DMS114 treated with DMSO at 0.1 percent for 48 hours (cell line): ENCODE results near the gene COA7.

Experiments used
- DNase-seq: peaks from one replicate; lab custom pipeline; 2025; ENCODE audit not compliant: unreplicated experiment; lab: John Stamatoyannopoulos, UW

Gene COA7

DNA sequence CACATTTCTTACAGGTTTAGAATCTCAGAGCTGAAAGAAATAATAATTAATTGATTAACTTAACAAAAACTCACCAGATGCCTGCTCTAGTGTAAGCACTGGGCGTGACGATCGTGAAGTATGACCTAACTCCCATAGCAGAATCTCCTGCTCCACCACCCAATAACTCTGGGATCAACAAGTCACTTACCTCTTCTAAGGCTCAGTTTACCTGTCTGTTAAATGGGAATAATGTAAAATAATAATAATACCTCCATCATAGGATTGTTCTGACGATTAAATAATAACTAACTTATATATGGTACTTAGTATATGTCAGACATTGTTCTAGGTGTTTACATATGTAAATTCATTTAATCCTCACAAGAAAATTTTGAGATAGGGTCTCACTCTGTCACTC lies 24.6 kb downstream of the COA7 start:
- DNase-seq: no peak

DNA sequence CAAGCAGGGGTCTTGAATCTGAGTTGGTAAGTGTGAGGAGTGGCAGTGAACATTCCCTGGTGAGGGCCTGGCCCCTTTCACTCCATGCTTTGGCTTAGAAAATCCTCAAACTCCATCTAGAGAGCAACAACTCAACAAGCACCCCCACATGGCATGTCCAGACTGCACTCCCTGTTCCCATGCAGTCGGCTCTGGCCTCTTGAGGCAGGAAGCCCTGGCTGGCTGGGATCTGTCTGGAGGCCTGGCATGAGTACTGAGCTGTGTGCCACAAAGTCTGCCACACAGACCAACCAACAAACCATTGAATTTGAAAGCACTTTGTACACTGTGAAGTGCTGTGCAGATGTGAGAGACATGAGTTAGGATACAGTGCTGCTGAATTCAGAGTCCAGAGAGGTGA lies 25.2 kb downstream of the COA7 start:
- no peak for DNase-seq

- DNase-seq: no peak
Observed at GRCh38 chr1:52670604-52671003, 27.5 kb downstream of the COA7 start.

GRCh38 chr1:52669696-52670095 lies 28.5 kb downstream of the COA7 start:
- DNase-seq: no peak

DNA sequence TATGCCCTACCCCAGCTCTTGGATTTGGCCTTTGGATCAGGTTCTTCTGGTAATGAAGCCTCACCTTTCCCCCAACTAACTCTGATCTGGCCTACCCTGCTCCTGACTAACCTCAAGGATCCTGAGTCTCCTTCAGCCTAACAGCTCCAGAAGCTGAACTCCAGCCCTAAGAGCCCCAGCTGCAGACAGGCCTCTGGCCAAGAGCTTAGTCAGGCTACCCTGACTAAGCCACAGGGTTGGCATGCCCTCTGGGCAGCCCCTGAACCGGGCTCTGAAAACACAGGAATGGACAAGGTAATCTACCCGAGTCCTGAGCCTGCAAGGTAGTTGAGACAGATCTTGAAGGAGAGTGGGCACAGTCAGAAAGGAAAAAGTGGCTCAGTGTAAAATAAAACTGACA lies 29.4 kb downstream of the COA7 start:
- no peak for DNase-seq

GRCh38 chr1:52667984-52668383 lies 30.2 kb downstream of the COA7 start:
- no peak for DNase-seq

- DNase-seq: no peak
Observed at GRCh38 chr1:52667290-52667689, 30.9 kb downstream of the COA7 start.

GRCh38 chr1:52665006-52665941 lies 32.9 kb downstream of the COA7 start:
- no peak for DNase-seq

- no peak for DNase-seq
Observed at GRCh38 chr1:52663716-52664115, 34.4 kb downstream of the COA7 start.

- DNase-seq: no peak
Observed at GRCh38 chr1:52662645-52663313, 35.4 kb downstream of the COA7 start.

- DNase-seq: no peak
Observed at GRCh38 chr1:52660807-52661206, 37.3 kb downstream of the COA7 start.

GRCh38 chr1:52659851-52660596 lies 38.1 kb downstream of the COA7 start:
- no peak for DNase-seq

GRCh38 chr1:52659356-52659755 lies 38.8 kb downstream of the COA7 start:
- no peak for DNase-seq

DNA sequence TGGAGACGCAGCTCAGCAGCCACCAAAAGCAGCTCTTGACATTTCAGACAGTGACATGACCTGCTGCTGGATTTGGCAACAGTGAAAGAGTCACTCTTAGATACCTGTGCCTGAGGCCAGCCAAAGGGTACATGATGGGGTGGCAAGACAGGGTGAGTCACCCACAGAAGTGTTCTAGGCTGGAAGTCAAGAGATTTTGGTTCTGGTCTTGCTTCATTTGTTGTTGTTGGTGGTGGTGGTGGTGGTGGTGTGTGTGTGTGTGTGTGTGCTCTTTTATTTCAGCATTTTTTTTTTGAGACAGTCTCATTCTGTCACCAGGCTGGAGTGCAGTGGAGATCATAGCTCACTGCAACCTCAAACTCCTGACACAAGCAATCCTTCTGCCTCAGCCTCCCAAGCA lies 39.4 kb downstream of the COA7 start:
- DNase-seq: no peak

- DNase-seq: no peak
Observed at GRCh38 chr1:52657702-52658101, 40.4 kb downstream of the COA7 start.

DNA sequence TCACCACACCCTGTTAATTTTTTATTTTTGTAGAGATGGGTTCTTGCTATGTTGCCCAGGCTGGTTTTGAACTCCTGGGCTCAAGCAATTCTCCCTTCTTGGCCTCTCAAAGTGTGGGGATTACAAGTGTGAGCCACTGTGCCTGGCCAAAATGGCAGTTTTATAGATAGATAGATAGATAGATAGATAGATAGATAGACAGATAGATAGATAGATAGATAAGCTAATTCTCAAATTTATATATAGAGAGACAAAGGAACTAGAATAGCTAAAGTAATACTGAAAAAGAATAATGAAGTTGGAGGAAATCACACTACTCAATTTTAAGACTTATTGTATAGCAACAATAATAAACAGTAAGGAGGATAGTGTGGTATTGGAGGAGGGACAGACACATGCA lies 44.1 kb downstream of the COA7 start:
- DNase-seq: no peak

DNA sequence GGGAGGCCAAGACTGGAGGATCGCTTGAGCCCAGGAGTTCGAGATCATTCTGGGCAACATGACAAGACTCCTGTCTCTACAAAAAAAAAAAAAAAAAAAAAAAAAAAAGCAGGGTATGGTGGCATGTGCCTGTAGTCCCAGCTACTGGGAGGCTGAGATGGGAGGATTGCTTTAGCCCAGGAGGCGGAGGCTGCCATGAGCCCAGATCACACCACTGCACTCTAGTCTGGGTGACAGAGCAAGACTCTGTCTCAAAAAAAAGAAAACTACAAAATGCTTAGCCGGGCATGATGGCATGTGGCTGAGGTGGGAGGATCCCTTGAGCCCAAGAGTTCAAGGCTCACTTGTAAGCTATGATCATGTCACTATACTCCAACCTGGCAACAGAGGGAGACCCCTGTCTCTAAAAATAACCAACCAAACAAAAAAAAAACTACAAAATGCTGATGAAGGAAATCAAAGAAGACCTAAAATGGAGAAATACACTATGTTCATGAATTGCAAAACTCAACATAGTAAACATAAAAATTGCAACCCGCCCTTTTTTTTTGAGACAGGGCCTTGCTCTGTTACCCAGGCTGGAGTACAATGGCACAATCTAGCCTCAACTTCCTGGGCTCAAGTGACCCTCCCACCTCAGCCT lies 44.8 kb downstream of the COA7 start:
- no peak for DNase-seq

DNA sequence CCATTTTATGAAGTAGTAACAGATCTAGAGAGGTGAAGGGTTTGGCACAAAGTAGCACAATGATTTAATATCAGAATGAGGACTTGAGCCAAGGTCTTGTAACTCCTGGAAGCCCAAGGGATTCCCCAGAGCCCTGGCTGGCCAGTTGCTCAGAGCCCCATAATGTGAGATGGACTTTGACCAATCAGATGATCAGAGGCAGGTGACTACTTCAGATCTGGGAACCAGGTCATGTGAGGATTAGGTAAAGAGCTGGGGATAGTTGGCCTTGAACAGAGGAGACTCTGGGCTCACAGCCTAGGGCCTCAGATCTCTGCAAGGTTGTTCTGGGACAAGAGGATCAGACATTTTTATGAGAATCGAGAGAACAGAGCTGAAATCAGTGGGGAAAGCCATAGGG lies 46.2 kb downstream of the COA7 start:
- no peak for DNase-seq

DNA sequence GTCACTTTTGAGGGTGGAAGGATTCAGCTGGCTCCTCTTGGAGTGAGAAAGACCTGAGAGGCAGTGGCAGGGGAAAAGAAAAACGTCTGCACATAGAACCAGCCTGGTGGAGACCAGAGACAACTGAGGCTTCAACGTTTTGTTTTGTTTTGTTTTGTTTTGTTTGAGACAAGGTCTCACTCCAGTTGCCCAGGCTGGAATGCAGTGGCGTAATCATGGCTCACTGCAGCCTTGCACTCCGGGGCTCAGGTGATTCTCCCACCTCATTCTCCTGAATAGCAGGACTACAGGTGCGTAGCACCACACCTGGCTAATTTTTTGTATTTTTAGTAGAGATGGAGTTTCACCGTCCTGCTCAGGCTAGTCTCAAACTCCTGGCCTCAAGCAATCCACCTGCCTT lies 52.9 kb downstream of the COA7 start:
- DNase-seq: no peak

- DNase-seq: no peak
Observed at GRCh38 chr1:52641307-52641706, 56.8 kb downstream of the COA7 start.

DNA sequence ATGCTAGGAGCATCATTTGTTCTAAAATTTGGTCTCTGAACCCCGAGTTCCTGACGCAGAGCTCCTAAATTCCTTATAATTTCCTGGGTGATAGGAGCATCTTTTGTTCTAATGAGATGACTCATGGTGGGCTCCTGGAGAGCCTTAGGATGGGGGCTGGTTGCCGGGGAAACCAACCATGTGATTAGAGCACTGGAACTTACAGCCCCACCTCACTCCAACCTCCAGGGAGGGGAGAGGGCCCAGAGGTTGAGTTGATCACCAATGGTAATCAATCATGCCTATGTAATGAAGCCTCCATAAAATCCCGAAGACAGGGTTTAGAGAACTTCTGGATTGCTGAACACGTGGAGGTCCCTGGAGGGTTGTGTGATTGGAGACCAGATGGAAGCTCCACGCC lies 57.5 kb downstream of the COA7 start:
- no peak for DNase-seq
